ENCODE measurements around the gene C2orf92. TPM values are rescaled to one million over a fixed set of nuclear protein-coding genes. Genes with fewer than 3 reads are reported as not detected.

Gene C2orf92
- total RNA-seq, 3 donors from 2014 or later: 3.3 to 4.4 (median 4.0) TPM

DNA sequence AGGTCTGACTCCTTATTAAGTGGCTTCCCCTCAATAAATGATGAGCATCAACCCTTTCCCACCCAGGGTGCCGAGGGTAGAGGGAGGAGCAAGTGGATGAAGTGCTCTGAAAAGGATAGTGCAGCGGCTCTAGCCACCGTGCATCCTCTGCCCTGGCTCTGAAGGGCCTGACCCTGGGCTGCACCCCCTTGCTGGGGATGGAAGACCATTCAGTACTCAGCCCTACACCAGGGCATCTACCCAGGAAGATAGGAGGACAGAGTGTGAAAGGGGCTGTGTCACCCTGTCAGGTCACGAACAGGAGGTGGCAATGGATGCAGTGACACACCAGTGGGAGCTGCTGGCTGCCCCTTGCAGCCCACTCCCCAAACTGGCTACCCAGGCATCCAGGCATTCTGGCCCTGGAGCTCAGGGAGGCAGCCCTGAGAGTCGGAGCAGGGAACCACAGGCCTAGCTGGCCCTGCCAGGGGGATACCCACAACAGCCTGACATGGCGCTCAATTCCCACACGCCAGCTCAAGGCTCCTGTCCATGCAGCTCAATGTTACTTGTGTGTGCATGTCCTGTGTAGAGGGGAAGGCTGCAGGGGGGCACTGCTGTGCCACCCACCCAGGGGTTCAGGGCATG, 13.3 kb upstream of the C2orf92 start:
- Mint-ChIP-seq H3K4me3 (no peak overlapping the region), H3K27me3 (ENCODE audit: low read depth) (no peaks in the 10 kb centered on the region), H3K9me3 (no peaks in the 10 kb centered on the region), H3K4me1 (ENCODE audit: low read depth) (peaks cover 8% of the 10 kb centered on the region), H3K36me3 (ENCODE audit: insufficient read depth) (peaks cover 30% of the 10 kb centered on the region)
- DNase-seq (no peak), ATAC-seq (no peak)

DNA sequence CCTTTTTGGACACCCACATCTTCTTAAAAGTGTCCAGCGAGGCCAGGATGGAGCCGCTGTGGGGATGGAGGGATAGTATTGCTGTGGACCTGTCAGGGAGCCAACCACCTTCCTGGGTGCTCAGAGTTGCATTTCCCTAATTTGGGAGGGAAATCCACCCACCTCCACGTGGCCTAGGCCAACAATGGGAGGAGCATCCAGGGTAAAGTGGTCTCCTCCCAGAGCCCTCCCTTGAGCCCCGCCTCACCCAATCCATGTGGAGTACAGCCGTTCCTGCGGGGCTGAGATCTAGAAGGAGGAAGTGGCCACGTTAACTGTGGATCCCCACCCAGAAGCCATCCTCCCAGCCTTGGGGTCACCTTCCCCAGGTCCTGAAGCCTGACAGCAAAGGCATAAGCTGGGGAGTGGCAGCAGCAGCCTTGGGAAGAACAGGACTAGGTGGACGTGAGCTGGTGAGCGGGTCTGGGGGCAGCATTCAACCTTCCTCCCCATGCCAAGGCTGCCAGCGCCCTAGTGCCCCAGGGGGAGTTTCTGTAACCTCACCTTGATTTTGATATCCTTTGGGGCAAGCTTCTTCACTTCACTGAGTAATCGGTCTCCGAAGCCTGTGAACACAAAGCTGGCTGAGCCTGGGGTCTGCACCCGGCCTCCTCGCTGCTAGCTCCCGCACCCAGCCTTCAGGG, 12.5 kb upstream of the C2orf92 start:
- Mint-ChIP-seq H3K36me3 (ENCODE audit: insufficient read depth) (peaks cover 32% of the 10 kb centered on the region), H3K4me3 (no peak overlapping the region), H3K4me1 (ENCODE audit: low read depth) (peaks cover 16% of the 10 kb centered on the region), H3K9me3 (no peaks in the 10 kb centered on the region), H3K27me3 (ENCODE audit: low read depth) (no peaks in the 10 kb centered on the region)
- no peak for DNase-seq
- ATAC-seq: no peak

- peaks cover 23% of the 10 kb centered on the region for H3K4me1 Mint-ChIP-seq (ENCODE audit: low read depth)
- no peak overlapping the region for H3K4me3 Mint-ChIP-seq
- DNase-seq: no peak
- no peaks in the 10 kb centered on the region for H3K27me3 Mint-ChIP-seq (ENCODE audit: low read depth)
- no peak for ATAC-seq
- no peaks in the 10 kb centered on the region for H3K9me3 Mint-ChIP-seq
- H3K36me3 Mint-ChIP-seq (ENCODE audit: insufficient read depth): peaks cover 32% of the 10 kb centered on the region
Observed at GRCh38 chr2:97657986-97658690, 11.4 kb upstream of the C2orf92 start.

DNA sequence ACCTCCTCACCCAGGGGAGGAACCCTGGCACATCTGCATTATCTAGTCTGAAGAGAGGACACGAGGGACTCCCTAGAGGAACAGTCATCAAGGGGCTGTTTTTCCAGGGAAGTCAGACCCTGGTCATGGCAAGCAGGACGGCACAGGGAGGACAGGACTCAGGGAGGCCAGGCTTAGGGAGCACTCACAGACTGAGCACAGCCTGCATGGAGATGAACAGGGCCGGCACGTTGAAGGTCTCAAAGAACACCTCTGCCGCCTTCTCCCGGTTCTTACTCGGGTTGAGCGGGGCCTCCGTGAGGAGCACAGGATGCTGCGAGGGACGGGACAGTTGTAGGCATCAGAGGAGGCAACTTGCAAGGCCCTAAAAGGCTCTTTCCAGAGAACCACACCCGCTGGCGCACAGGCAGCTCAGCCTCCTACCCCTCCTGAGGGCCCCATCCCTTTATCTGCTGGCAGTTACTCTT, 10.8 kb upstream of the C2orf92 start:
- Mint-ChIP-seq H3K27me3 (ENCODE audit: low read depth) (no peaks in the 10 kb centered on the region), H3K9me3 (no peaks in the 10 kb centered on the region), H3K36me3 (ENCODE audit: insufficient read depth) (peaks cover 32% of the 10 kb centered on the region), H3K4me3 (no peak overlapping the region), H3K4me1 (ENCODE audit: low read depth) (peaks cover 23% of the 10 kb centered on the region)
- no peak for DNase-seq
- ATAC-seq: no peak

DNA sequence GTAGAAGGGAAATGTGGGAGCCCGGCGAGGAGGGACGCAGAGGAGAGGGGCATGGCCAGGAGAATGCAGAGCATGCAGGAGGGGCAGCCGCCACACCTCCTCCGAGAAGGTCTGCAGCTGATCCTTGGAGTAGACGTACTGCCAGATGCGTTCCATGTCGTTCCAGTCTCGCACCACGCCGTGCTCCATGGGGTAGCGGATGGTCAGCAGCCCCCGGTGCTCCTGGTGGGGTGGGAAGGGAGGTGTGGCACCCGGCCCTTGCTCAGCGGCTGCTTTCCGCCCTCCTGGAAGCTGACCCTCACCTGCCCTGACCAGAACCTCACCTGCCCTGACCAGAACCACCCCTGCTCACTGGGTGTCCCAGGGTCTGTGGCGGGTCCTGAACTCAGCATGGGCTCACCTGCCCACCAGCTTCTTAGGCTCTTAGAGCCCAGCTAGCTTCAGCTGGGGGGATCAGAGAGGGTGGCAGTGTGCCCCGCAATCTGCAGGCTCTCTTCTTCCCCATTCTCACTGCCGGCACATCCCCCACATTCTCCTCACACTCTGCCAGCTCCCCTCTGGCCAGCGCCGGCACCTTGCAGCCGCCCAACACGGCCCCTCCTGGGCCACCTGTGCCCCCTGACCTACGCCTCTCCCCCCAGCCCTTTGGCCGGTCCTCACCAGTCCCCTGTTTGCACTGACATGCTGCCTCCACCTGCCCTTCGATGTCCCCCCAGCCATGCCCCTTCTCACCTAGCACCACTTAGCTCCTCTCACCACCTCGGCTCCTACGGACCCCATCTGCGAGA, 10.1 kb upstream of the C2orf92 start:
- Mint-ChIP-seq H3K4me3 (no peak overlapping the region), H3K27me3 (ENCODE audit: low read depth) (no peaks in the 10 kb centered on the region), H3K9me3 (no peaks in the 10 kb centered on the region), H3K4me1 (ENCODE audit: low read depth) (peaks cover 22% of the 10 kb centered on the region), H3K36me3 (ENCODE audit: insufficient read depth) (peaks cover 25% of the 10 kb centered on the region)
- ATAC-seq: no peak
- no peak for DNase-seq

- H3K36me3 Mint-ChIP-seq (ENCODE audit: insufficient read depth): peaks cover 21% of the 10 kb centered on the region
- no peaks in the 10 kb centered on the region for H3K27me3 Mint-ChIP-seq (ENCODE audit: low read depth)
- ATAC-seq: no peak
- H3K4me1 Mint-ChIP-seq (ENCODE audit: low read depth): peaks cover 27% of the 10 kb centered on the region
- DNase-seq: no peak
- no peak overlapping the region for H3K4me3 Mint-ChIP-seq
- H3K9me3 Mint-ChIP-seq: no peaks in the 10 kb centered on the region
Observed at GRCh38 chr2:97660044-97660774, 9.3 kb upstream of the C2orf92 start.

GRCh38 chr2:97660775-97661389, 8.6 kb upstream of the C2orf92 start:
- no peak for ATAC-seq
- no peaks in the 10 kb centered on the region for H3K9me3 Mint-ChIP-seq
- H3K4me3 Mint-ChIP-seq: peak overlapping the region; percentile 8
- peaks cover 18% of the 10 kb centered on the region for H3K36me3 Mint-ChIP-seq (ENCODE audit: insufficient read depth)
- H3K27me3 Mint-ChIP-seq (ENCODE audit: low read depth): no peaks in the 10 kb centered on the region
- peaks cover 27% of the 10 kb centered on the region for H3K4me1 Mint-ChIP-seq (ENCODE audit: low read depth)
- DNase-seq: no peak

GRCh38 chr2:97661927-97662326, 7.6 kb upstream of the C2orf92 start:
- Mint-ChIP-seq H3K9me3 (no peaks in the 10 kb centered on the region), H3K4me1 (ENCODE audit: low read depth) (peaks cover 27% of the 10 kb centered on the region), H3K27me3 (ENCODE audit: low read depth) (no peaks in the 10 kb centered on the region), H3K36me3 (ENCODE audit: insufficient read depth) (peaks cover 15% of the 10 kb centered on the region), H3K4me3 (peak overlapping the region; percentile 97)
- no peak for ATAC-seq
- no peak for DNase-seq

- H3K4me1 Mint-ChIP-seq (ENCODE audit: low read depth): peaks cover 27% of the 10 kb centered on the region
- H3K9me3 Mint-ChIP-seq: no peaks in the 10 kb centered on the region
- no peak for DNase-seq
- peak overlapping the region; percentile 97 for H3K4me3 Mint-ChIP-seq
- ATAC-seq: no peak
- H3K36me3 Mint-ChIP-seq (ENCODE audit: insufficient read depth): peaks cover 15% of the 10 kb centered on the region
- no peaks in the 10 kb centered on the region for H3K27me3 Mint-ChIP-seq (ENCODE audit: low read depth)
Observed at GRCh38 chr2:97662386-97662894, 7.1 kb upstream of the C2orf92 start.

GRCh38 chr2:97662895-97663625, 6.5 kb upstream of the C2orf92 start:
- H3K4me1 Mint-ChIP-seq (ENCODE audit: low read depth): peaks cover 27% of the 10 kb centered on the region
- peaks cover 11% of the 10 kb centered on the region for H3K36me3 Mint-ChIP-seq (ENCODE audit: insufficient read depth)
- ATAC-seq: peak; percentile 72 to 73
- no peaks in the 10 kb centered on the region for H3K27me3 Mint-ChIP-seq (ENCODE audit: low read depth)
- peak overlapping the region; percentile 97 for H3K4me3 Mint-ChIP-seq
- peak; percentile 76 for DNase-seq
- H3K9me3 Mint-ChIP-seq: no peaks in the 10 kb centered on the region

GRCh38 chr2:97663626-97663961, 5.9 kb upstream of the C2orf92 start:
- no peaks in the 10 kb centered on the region for H3K9me3 Mint-ChIP-seq
- H3K4me3 Mint-ChIP-seq: peak overlapping the region; percentile 97
- H3K4me1 Mint-ChIP-seq (ENCODE audit: low read depth): peaks cover 27% of the 10 kb centered on the region
- H3K36me3 Mint-ChIP-seq (ENCODE audit: insufficient read depth): peaks cover 8% of the 10 kb centered on the region
- DNase-seq (no peak), ATAC-seq (no peak)
- H3K27me3 Mint-ChIP-seq (ENCODE audit: low read depth): no peaks in the 10 kb centered on the region

GRCh38 chr2:97663962-97664635, 5.4 kb upstream of the C2orf92 start, which contains the start of gene ACTR1B:
Gene ACTR1B (minus strand): TSS chr2:97664044. CDS start chr2:97663890, 154 bp downstream.
- Mint-ChIP-seq H3K4me1 (ENCODE audit: low read depth) (peaks cover 27% of the 10 kb centered on the region), H3K4me3 (peak within 1 kb of the TSS; percentile 97), H3K36me3 (ENCODE audit: insufficient read depth) (peaks cover 8% of the 10 kb centered on the region), H3K9me3 (no peaks in the 10 kb centered on the region), H3K27me3 (ENCODE audit: low read depth) (no peaks in the 10 kb centered on the region)
- DNase-seq: peak; percentile 96
- ATAC-seq: peak; percentile 82 to 83
